ENCODE results near the gene RRM2.

Gene RRM2

DNA sequence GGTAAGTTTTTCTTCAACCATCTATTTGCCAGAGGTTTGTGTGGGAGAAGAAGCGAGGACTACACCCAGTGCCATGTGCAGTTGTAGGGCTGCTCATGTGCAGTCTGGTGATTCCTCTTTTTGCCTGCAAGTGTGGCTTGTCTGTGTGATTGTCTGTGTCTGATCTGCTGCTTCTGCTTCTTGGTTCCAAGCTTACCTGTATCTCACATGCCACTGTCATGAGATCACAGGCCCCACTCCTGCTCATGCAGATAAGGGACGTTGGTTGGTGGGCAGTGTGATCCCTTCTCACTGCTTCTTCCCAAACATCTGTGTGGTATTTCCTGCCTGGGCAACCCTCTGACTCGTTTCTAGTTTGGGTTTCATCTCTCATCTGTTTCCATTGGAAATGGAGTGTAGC lies 27.1 kb downstream of the RRM2 start:
- no peak for DNase-seq (ENCODE audit: extremely low read depth, low read depth)
- TF ChIP-seq, protein P1, sequence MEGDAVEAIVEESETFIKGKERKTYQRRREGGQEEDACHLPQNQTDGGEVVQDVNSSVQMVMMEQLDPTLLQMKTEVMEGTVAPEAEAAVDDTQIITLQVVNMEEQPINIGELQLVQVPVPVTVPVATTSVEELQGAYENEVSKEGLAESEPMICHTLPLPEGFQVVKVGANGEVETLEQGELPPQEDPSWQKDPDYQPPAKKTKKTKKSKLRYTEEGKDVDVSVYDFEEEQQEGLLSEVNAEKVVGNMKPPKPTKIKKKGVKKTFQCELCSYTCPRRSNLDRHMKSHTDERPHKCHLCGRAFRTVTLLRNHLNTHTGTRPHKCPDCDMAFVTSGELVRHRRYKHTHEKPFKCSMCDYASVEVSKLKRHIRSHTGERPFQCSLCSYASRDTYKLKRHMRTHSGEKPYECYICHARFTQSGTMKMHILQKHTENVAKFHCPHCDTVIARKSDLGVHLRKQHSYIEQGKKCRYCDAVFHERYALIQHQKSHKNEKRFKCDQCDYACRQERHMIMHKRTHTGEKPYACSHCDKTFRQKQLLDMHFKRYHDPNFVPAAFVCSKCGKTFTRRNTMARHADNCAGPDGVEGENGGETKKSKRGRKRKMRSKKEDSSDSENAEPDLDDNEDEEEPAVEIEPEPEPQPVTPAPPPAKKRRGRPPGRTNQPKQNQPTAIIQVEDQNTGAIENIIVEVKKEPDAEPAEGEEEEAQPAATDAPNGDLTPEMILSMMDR (IDR thresholded peaks at IDR 0.05; ENCODE audit: low read depth, low read length) = no peak

DNA sequence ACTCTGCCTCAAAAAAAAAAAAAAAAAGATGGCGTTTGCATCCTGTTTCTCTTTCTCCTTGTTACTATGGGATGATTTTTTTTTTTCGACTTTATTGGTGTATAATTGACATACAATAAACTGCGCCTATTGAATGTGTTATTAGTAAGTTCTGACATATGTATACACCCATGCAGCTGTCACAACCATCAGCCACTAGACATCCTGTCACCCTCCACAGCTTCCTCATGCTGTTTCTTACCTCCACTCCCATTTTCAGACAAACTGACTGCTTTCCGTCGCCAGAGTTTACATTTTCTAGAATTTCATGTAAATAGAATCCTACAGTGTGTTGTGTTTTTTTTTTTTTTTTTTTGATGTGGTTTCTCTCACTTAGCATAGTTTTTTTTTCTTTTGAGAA lies 27.9 kb downstream of the RRM2 start:
- DNase-seq (ENCODE audit: extremely low read depth, low read depth) = no peak
- TF ChIP-seq, protein P1 (IDR thresholded peaks at IDR 0.05; ENCODE audit: low read depth, low read length) = no peak

DNA sequence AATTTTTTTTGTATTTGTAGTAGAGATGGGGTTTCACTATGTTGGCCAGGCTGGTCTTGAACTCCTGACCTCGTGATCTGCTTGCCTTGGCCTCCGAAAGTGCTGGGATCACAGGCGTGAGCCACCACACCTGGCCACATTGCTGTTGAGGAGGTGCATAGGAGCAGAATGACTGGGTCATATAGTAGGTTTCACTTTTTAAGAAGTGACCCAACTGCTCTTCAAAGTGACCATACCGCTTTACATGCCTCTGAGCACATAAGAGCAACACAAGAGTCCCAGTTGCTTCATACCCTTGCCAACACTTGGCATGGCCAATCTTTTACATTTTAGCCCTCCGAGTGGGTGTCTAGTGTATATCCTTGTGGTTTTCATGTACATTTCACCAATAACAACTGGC lies 28.9 kb downstream of the RRM2 start:
- TF ChIP-seq, protein P1 (IDR thresholded peaks at IDR 0.05; ENCODE audit: low read depth, low read length) = no peak
- no peak for DNase-seq (ENCODE audit: extremely low read depth, low read depth)

DNA sequence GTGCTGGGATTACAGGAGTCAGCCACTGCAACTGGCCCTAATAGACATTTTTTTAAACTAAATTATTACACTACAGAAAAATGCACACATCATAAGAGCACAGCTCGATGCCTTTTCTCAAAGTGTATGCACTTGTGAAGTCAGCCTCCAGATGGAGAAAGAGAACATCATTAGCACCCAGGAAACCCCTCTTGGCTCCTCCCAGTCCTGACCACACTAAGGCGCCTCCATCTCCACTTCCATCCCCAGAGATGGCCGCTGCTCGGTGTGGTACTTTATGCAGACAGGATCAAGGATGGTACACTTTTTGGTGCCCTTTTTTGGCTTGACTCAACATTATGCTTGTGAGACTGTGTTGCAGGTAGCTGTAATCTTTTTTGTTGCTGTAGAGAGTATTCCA lies 34.8 kb downstream of the RRM2 start:
- DNase-seq (ENCODE audit: extremely low read depth, low read depth) = no peak
- TF ChIP-seq, protein P1 (IDR thresholded peaks at IDR 0.05; ENCODE audit: low read depth, low read length) = no peak

DNA sequence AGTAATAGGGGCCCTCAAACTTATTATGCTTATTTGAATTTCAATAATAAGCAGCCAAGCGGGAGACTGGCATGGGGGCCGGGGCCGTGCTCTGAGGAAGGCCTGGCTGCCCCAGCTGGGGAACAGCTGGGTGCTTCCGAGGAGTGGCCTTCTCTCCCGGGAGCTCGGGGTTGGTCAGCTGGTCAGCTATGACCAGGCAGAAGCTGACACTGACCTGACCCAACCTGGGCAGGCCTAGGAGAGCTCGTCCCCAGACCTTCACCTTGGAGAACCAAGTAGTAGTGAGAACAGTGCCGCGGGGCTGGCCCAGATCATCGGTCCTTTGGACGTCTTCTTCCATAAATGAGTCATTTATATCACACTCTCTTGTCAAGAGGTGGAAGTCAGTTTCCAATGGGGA lies 36.1 kb downstream of the RRM2 start:
- TF ChIP-seq, protein P1 (IDR thresholded peaks at IDR 0.05; ENCODE audit: low read depth, low read length) = no peak
- no peak for DNase-seq (ENCODE audit: extremely low read depth, low read depth)

DNA sequence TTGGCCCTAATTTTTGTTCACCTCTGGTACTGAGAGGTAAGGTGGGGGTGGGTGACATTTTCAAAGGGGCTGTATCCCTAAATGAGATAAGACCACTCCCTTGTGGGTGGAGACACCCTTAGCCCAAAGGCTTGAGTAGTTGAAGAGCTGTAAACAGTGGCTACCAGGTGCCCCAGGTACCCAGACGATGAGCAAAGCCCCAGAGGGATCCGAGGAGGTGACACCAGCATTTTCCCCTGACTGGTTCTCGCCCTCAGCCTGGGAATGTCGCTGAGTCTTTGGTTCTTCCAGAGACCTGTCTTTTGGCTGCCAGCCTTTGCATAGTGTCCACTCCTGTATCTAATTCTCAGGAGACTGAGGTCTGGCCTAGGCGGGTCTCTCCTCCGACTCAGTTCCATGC lies 36.5 kb downstream of the RRM2 start:
- TF ChIP-seq, protein P1 (IDR thresholded peaks at IDR 0.05; ENCODE audit: low read depth, low read length) = no peak
- no peak for DNase-seq (ENCODE audit: extremely low read depth, low read depth)

DNA sequence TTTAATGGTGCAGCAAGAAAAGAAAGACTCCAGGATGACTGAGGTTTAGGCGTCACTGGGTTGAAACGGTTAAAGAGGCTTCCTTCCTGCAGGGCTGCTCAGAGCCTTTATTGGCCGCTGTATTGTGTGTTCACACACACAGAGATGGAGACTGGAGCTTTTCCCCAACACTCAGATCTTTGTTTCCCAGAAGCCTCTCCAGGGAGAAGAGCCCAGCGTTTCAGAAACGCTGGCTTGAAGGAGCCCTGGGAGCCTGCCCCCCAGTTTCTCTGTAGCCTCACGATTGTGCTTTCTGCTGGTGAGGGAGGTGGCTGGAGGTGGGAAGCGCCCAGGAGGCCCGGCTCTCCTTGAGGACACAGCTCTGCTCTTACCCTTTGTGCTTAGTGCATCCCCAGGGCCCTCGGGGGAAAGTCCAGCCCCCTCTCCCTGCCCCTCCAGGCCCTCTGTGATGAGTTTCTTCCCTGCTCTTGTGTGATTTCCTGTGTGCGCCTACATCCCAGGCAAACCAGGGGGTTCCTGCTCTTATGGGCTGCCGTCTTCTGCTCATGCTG lies 37.1 kb downstream of the RRM2 start:
- no peak for DNase-seq (ENCODE audit: extremely low read depth, low read depth)
- TF ChIP-seq, protein P1 (IDR thresholded peaks at IDR 0.05; ENCODE audit: low read depth, low read length) = no peak
